Fibroblast of villous mesenchyme (primary cell): ENCODE data around the gene DCC. TPM values are rescaled to one million over a fixed set of nuclear protein-coding genes. Genes with fewer than 3 reads are reported as not detected.

Source experiments
- DNase-seq: peaks from one replicate; pipeline ENCODE4 v3.0.0-alpha.2; 2010; ENCODE audit warnings: low read depth
- H3K4me3 ChIP-seq: 2 replicates; pipeline ENCODE4 v1.5.1; 2011; ENCODE audit warnings: low read depth, mild to moderate bottlenecking, low read length
- CTCF ChIP-seq: IDR thresholded peaks from 2 replicates; pipeline ENCODE4 v1.5.1; 2012; ENCODE audit warnings: low read depth, mild to moderate bottlenecking, low read length; ENCODE audit not compliant: insufficient read depth
- total RNA-seq: library from RNA; depleted of rRNA; stranded (reverse); fragments of >200 nt; gene quantifications from 2 replicates; pipeline ENCODE4 v1.2.3, GENCODE V29; 2012

The DCC gene
- total RNA-seq, 1 donor = not detected

GRCh38 chr18:52670896-52671295, 330.9 kb downstream of the DCC start:
- DNase-seq = no peak
- no peak overlapping the region for H3K4me3 ChIP-seq
- no peak for TF ChIP-seq CTCF

- no peak overlapping the region for H3K4me3 ChIP-seq
- no peak for TF ChIP-seq CTCF
- DNase-seq = no peak
These were observed 338.0 kb downstream of the DCC start for GRCh38 chr18:52678034-52678433.

GRCh38 chr18:52678551-52678950, 338.6 kb downstream of the DCC start:
- TF ChIP-seq CTCF = no peak
- no peak overlapping the region for H3K4me3 ChIP-seq
- DNase-seq = no peak

GRCh38 chr18:52679354-52679753, 339.4 kb downstream of the DCC start:
- DNase-seq = no peak
- H3K4me3 ChIP-seq = no peak overlapping the region
- TF ChIP-seq CTCF = no peak

GRCh38 chr18:52682260-52682659, 342.3 kb downstream of the DCC start:
- no peak overlapping the region for H3K4me3 ChIP-seq
- DNase-seq = no peak
- no peak for TF ChIP-seq CTCF

- no peak for TF ChIP-seq CTCF
- H3K4me3 ChIP-seq = no peak overlapping the region
- no peak for DNase-seq
These were observed 345.3 kb downstream of the DCC start for GRCh38 chr18:52685316-52685715.

- DNase-seq = no peak
- TF ChIP-seq CTCF = no peak
- H3K4me3 ChIP-seq = no peak overlapping the region
These were observed 351.8 kb downstream of the DCC start for GRCh38 chr18:52691841-52692240.
